Lower leg skin (tissue), 4 donors: ENCODE measurements around the gene BCL2L12. TPM values are rescaled to one million over a fixed set of nuclear protein-coding genes. Genes with fewer than 3 reads are reported as not detected.

Experiments
- DNase-seq, 2 donors: peaks; one replicate each; pipeline ENCODE4 v3.0.0-alpha.2; 2019; ENCODE audit warnings: low spot score in 2 of 2
- H3K4me3 ChIP-seq: fragments of 200-600 bp; sonication (generic); 2 replicates; pipeline ENCODE4 v1.5.1; 2017; ENCODE audit warnings: mild to moderate bottlenecking, low read depth; ENCODE audit not compliant: poor library complexity, severe bottlenecking
- CTCF ChIP-seq, 3 donors: fragments of 450-650 bp; IDR thresholded peaks; one replicate each; pipeline ENCODE4 v1.5.1; 2016; ENCODE audit warnings: antibody characterized with exemption in 3 of 3, mild to moderate bottlenecking in 3 of 3, moderate library complexity in 2 of 3
- POLR2A ChIP-seq, 2 donors: fragments of 450-650 bp; IDR thresholded peaks; one replicate each; pipeline ENCODE4 v1.6.1; 2016 to 2017; ENCODE audit warnings: antibody characterized with exemption in 2 of 2, mild to moderate bottlenecking in 1 of 2, moderate library complexity in 1 of 2
- WGBS, 2 donors: methylation state at CpG; one replicate each; pipeline ENCODE4 v1.1.5; 2018; 5-methylcytosine and 5-hydroxymethylcytosine counted together
- intact Hi-C: fragments of 100-400 bp; cut with DNase I; formaldehyde crosslinking; loops from one replicate; pipeline ENCODE4 v1.15.0; 2023; ENCODE audit warnings: low total_unique reads
- total RNA-seq, 4 donors: library from RNA; depleted of rRNA; stranded (reverse); fragments of >200 nt; gene quantifications; one replicate each; pipeline ENCODE4 v1.1.0, GENCODE V29; 2016

BCL2L12 gene
- total RNA-seq, 4 donors from 2014 or later: 6.1 to 9.2 (median 6.6) TPM

- TF ChIP-seq CTCF (IDR thresholded peaks at IDR 0.05) (no peak), POLR2A (IDR thresholded peaks at IDR 0.05) (no peak)
- H3K4me3 ChIP-seq: peak overlapping the region; percentile 55
- peak; percentile 87 to 99 for DNase-seq
- WGBS, 2 donors: 0% methylated on average over 30 to 51 of the region's 53 CpGs
- intact Hi-C loops: loop anchor here (10.0 kb wide), 1 partner anchor 90 kb away; no protein-coding TSS in a partner anchor
Measured at GRCh38 chr19:49664171-49665035, 1.3 kb upstream of the BCL2L12 start.

- intact Hi-C loops: loop anchor here (10.0 kb wide), 1 partner anchor 90 kb away; no protein-coding TSS in a partner anchor
- DNase-seq: no peak
- WGBS, 2 donors: 1% methylated on average over 7 of the region's 7 CpGs
- H3K4me3 ChIP-seq: peak overlapping the region; percentile 55
- TF ChIP-seq POLR2A (IDR thresholded peaks at IDR 0.05) (no peak), CTCF (IDR thresholded peaks at IDR 0.05) (no peak)
Measured at GRCh38 chr19:49665036-49665350, 740 bp upstream of the BCL2L12 start.

GRCh38 chr19:49666120-49666444 lies 349 bp downstream of the BCL2L12 start:
- intact Hi-C loops: loop anchor here (10.0 kb wide), 1 partner anchor 91 kb away; no protein-coding TSS in a partner anchor
- TF ChIP-seq POLR2A (IDR thresholded peaks at IDR 0.05) (no peak), CTCF (IDR thresholded peaks at IDR 0.05) (no peak)
- DNase-seq: no peak
- H3K4me3 ChIP-seq: peak overlapping the region; percentile 28
- 0 to 1% methylated on average over 9 of the region's 9 CpGs for WGBS, 2 donors

- 86 to 95% methylated on average over 2 of the region's 2 CpGs for WGBS, 2 donors
- intact Hi-C loops: loop anchor here (10.0 kb wide), 1 partner anchor 93 kb away; no protein-coding TSS in a partner anchor
- TF ChIP-seq POLR2A (IDR thresholded peaks at IDR 0.05): no peak
- no peak for TF ChIP-seq CTCF (IDR thresholded peaks at IDR 0.05)
- H3K4me3 ChIP-seq: no peak overlapping the region
- no peak for DNase-seq
Measured at GRCh38 chr19:49667473-49667872, 1.7 kb downstream of the BCL2L12 start.

GRCh38 chr19:49669516-49669915 lies 3.8 kb downstream of the BCL2L12 start:
- intact Hi-C loops: loop anchor here (10.0 kb wide), 1 partner anchor 95 kb away; no protein-coding TSS in a partner anchor
- TF ChIP-seq CTCF (IDR thresholded peaks at IDR 0.05) (no peak), POLR2A (IDR thresholded peaks at IDR 0.05) (no peak)
- H3K4me3 ChIP-seq: no peak overlapping the region
- no peak for DNase-seq
- 86 to 92% methylated on average over 3 of the region's 3 CpGs for WGBS, 2 donors
